Choroid plexus epithelial cell (primary cell): ENCODE results near the gene ANOS1.

Experiments used
- DNase-seq: peaks from one replicate; pipeline ENCODE4 v3.0.0-alpha.2; 2010; ENCODE audit warnings: low read depth
- H3K4me3 ChIP-seq: 2 replicates; pipeline ENCODE4 v1.5.1; 2011; ENCODE audit warnings: low read depth, mild to moderate bottlenecking, control low read depth, low read length, moderate library complexity
- TF ChIP-seq, protein P1 (sequence below): conservative IDR thresholded peaks from 2 replicates; pipeline ENCODE4 v1.5.1; 2011; ENCODE audit warnings: low read depth, mild to moderate bottlenecking, control low read depth, inconsistent platforms, low read length, moderate library complexity

Gene ANOS1

DNA sequence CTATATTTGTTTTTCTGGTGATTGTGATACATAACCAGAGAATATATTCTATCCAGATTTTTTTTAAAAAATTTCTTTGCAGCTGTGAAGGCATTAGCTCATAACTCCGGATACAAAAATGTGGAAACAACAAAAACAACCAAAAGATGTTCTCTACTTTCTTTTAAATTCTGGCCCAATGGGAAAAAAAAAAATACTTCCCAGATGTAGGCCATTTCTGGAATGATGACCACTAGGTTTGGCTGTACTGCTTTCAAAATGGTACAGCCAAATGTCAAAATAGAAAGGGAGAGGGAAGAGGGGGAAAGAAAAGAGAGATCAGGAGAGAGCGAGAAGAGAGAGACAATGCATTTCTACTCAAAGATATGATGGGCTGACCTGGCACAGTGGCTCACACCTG is 14.6 kb downstream of the ANOS1 start:
- no peak overlapping the region for H3K4me3 ChIP-seq
- TF ChIP-seq, protein P1, sequence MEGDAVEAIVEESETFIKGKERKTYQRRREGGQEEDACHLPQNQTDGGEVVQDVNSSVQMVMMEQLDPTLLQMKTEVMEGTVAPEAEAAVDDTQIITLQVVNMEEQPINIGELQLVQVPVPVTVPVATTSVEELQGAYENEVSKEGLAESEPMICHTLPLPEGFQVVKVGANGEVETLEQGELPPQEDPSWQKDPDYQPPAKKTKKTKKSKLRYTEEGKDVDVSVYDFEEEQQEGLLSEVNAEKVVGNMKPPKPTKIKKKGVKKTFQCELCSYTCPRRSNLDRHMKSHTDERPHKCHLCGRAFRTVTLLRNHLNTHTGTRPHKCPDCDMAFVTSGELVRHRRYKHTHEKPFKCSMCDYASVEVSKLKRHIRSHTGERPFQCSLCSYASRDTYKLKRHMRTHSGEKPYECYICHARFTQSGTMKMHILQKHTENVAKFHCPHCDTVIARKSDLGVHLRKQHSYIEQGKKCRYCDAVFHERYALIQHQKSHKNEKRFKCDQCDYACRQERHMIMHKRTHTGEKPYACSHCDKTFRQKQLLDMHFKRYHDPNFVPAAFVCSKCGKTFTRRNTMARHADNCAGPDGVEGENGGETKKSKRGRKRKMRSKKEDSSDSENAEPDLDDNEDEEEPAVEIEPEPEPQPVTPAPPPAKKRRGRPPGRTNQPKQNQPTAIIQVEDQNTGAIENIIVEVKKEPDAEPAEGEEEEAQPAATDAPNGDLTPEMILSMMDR = no peak
- no peak for DNase-seq

DNA sequence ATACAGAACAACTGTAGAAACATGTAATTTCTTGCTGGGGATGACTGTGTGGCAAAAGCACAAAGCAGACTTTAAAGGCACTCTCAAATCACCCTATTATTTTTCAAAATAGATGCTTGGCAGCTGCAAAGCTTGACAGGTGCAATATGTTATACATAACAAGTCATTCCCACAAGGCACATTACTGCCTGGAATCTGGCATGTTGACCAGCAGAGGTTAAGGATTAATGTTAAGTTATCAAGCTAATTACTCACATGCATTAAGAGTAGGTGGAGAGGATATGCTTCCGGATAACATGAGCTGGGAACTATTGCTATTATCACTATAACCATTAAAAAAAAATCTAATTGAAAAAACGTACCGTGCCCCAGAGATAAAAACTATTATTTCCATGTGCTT is 17.8 kb downstream of the ANOS1 start:
- no peak overlapping the region for H3K4me3 ChIP-seq
- no peak for DNase-seq
- TF ChIP-seq, protein P1 = no peak

DNA sequence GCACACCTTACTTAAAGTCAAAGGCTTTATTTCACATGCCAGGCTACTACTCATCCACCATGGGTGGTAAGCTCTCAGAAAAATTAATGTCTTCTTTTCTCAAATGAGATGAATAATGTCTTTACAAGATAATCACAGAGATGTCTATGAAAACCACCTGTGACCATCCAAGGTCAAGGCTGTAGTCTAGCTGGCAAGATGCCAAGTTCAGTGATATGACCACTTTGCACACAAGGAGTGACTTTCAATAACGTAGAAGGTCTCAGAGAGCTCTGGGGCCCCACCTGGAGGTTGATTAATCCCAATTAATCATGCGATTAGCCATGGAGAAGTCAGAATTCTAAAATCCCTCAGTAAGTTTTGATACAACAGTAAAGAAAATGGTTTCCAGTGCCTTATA is 20.5 kb downstream of the ANOS1 start:
- H3K4me3 ChIP-seq = no peak overlapping the region
- TF ChIP-seq, protein P1 = no peak
- no peak for DNase-seq

DNA sequence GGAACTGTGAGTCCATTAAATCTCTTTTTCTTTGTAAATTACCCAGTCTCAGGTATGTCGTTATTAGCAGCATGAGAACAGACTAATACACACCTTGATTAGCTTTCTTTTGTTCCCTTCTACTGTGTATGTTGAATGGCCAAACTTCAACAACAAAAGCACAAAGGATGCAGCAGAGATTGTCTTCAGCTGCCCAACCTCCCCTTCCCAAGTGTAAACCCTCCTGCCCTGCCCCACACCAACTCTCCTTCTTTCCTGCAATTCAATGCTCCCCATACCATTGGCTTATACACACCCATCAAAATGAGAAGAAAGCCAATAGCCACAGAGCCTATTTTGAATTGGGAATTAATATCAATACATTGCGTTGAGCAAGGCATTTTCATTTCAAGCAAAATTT is 27.8 kb downstream of the ANOS1 start:
- TF ChIP-seq, protein P1 = no peak
- H3K4me3 ChIP-seq = no peak overlapping the region
- no peak for DNase-seq

DNA sequence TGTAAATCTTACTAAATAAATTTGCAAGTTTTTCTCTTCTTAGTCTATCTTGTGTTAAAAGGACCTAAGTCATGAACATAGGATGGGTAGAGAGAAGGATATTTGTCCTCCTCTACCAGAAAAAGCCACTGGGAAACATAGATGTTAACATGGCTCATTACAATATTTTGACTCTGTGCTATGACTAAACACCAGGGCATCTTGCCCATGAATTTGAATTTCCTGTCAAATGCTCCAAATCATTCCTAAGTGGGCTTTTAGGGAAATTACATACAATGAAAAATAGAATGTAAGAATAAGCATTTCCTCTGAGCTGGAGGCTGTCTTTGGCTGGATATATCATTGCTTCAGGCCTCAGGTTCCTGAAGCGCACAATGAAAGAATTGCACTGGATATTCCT is 39.1 kb downstream of the ANOS1 start:
- no peak for DNase-seq
- H3K4me3 ChIP-seq = no peak overlapping the region
- TF ChIP-seq, protein P1 = no peak

DNA sequence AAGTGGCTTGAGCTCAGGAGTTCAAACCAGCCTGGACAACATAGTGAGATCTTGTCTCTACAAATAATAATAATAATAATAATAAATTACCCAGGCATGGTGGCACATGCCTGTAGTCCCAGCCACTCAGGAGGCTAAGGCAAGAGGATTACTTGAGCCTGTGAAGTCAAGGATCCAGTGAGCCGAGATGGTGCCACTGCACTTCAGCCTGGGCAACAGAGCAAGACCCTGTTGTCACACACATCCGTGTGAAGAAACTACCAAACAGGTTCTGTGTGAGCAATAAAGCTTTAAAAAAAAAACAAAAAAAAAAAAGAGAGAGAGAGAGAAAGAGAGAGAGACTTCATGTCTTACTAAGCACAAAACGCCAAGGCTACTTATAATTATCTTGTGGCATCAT is 42.5 kb downstream of the ANOS1 start:
- no peak for DNase-seq
- no peak overlapping the region for H3K4me3 ChIP-seq
- TF ChIP-seq, protein P1 = no peak

DNA sequence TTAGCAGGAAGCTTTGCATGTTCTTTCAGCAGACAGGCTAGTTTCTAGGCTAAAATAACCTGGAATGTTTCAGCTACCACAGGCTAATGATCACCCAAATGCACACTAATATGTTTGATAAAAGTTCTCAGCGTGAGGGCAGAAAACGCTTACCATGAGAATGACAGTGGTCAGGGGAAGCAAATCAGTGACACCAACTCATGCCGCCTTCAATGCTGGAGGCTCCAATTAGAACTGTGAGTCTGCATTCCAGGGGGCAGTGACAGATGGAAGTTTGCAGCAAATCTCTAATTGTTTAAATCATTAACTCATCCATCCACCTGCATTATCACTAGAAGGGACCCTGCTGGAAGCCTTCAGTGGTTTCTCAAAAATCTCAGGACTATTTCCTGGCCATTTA is 43.2 kb downstream of the ANOS1 start:
- no peak overlapping the region for H3K4me3 ChIP-seq
- no peak for DNase-seq
- TF ChIP-seq, protein P1 = no peak
